DMS 273 (cell line): Measurements from ENCODE around the gene BET1L.
"Not testable (repeated sequence)": the region's sequence is repeated elsewhere in the genome, so short reads cannot be mapped to it uniquely, and the experiment has no call there.

Source experiments
- DNase-seq: peaks from one replicate; lab custom pipeline; 2025; ENCODE audit not compliant: unreplicated experiment; lab: John Stamatoyannopoulos, UW

Gene BET1L

DNA sequence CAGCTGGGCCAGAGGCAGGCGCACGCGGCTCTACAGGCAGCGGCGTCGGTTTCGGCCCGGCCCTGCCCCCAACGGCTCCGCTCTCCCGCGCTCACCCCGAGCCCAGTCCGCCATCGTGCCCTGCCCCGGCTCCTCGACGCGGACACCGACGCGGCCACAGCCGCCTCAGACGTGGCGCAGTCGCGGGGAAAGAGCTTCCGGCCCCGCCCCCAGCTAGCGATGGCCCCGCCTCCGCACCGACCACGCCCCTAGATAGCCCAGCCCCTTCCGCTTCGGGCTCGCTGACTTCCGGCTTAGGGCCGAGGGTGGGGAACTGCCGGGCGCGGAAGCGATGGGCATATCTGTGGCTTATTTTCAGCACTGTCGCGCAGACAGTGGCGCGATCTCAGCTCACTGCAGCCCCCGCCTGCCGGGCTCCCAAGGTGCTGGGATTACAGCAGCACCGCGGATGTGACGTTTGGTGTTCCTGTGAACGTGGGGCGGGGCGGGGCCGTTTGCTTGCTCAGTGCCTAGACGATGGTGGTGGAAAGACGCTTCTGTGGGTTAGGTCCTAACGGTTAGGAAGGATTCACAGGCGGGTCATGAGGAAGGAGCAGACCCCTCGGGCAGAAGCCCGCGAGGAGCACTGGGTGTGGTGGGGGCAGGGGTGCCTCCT lies at the start of gene BET1L, which contains the start of gene RIC8A:
Gene BET1L (minus strand): TSS at position 192 of the 655 bp plus-strand sequence. CDS start 78 bp downstream, at position 114.
Gene RIC8A (plus strand): TSS at position 501 of the 655 bp plus-strand sequence. CDS start 1,147 bp downstream, outside the sequence.
- DNase-seq = peak; percentile 97

GRCh38 chr11:255816-256215 lies 48.6 kb upstream of the BET1L start:
- DNase-seq = no peak

GRCh38 chr11:255176-255575 lies 48.0 kb upstream of the BET1L start:
- no peak for DNase-seq

GRCh38 chr11:253886-254270 lies 46.7 kb upstream of the BET1L start:
- DNase-seq = no peak

GRCh38 chr11:253160-253885 lies 46.1 kb upstream of the BET1L start:
- no peak for DNase-seq

- no peak for DNase-seq
Measured at GRCh38 chr11:252666-253065, 45.5 kb upstream of the BET1L start.

DNA sequence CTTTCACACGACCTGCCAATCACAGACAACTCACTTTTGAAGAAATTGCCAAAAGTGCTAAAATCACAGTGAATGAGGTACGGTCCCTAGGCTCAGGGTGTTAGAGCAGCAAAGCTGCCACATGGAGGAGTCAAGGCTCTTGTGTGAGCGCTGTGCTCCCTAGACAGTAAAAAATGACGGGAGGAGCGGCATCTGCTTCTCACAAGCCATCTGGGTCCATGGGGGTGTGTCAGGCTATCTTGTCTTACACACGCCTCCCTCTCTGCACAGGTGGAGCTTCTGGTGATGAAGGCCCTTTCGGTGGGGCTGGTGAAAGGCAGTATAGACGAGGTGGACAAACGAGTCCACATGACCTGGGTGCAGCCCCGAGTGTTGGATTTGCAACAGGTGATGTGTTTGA lies 44.4 kb upstream of the BET1L start:
- DNase-seq = no peak

DNA sequence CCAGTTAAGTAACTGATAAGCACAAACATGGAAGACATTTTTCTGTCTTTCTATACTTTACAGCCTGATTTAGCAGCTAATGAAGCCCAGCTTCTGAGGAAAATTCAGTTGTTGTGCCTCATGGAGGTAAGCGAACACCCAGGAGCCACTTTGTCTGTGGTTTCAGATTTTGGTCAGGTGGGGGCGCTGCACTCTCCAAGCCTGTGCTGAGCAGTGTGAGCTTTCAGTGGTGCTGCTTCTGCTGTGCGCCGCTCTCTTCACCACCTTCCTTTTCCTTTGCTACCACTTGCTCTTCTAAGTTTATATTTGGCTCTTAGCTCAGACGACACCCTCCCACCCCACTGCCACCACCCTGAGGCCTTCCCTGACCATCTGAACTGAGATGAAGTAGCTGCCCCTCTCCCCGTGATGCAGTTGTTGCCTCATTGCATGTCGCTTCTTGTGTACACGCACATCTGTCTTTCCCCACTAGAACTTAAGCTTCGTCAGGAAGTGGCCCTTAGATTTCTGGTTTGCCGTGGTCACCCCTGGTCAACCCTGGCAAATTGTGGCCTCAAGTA lies 43.6 kb upstream of the BET1L start:
- peak; percentile 49 for DNase-seq

GRCh38 chr11:250274-250673 lies 43.1 kb upstream of the BET1L start:
- DNase-seq = no peak

- no peak for DNase-seq
Measured at GRCh38 chr11:249062-249461, 41.9 kb upstream of the BET1L start.

- no peak for DNase-seq
Measured at GRCh38 chr11:244376-244775, 37.2 kb upstream of the BET1L start.

GRCh38 chr11:241634-242033 lies 34.4 kb upstream of the BET1L start:
- DNase-seq = no peak

- DNase-seq = no peak
Measured at GRCh38 chr11:240315-240714, 33.1 kb upstream of the BET1L start.

- DNase-seq = not testable (repeated sequence)
Measured at GRCh38 chr11:238346-238745, 31.1 kb upstream of the BET1L start.

GRCh38 chr11:236774-237767 lies 29.9 kb upstream of the BET1L start, which contains the start of gene PSMD13:
Gene PSMD13, plus strand, starts transcription at chr11:236976. Its CDS starts 74 bp downstream, at chr11:237050.
- peak; percentile 92 for DNase-seq

DNA sequence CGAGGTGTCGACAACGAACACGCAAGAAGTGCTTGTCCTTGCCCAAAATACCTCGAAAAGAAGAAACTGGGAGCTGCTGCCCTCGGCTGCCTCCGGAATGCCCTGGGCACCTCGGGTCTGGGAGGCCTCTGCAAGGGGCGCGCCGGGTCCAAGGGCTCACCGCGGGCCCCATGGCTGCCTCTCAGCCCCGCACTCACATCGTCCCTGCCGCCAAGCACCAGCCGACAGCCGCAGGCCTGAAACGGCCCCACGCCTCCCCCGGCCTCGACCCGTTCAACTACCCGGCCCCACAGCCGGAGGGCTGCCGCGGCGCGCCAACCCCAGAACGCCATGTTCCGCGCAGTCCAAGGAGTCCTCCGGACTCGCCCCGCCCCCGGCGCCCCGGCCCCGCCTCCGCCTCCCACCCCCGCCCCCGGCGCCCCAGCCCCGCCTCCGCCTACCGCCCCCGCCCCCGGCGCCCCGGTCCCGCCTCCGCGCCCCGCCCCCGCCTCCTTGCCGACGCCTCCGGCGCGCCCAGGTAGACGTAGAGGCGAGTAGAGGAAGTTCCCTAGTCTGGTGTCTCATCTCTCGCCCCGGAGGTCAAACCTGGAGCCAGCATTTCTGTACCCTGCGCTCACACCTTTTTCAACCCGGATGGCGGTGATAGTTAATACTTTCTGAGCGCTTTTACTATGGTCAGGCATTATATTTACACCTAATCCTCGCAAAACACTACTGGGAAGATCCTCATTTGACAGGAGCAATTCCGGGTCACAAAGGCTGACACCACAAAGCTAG lies 29.0 kb upstream of the BET1L start, which contains the start of gene SIRT3:
Gene SIRT3 (minus strand): TSS at position 346 of the 777 bp plus-strand sequence. CDS start 14 bp downstream, at position 332.
- peak; percentile 85 for DNase-seq

GRCh38 chr11:235609-235996 lies 28.4 kb upstream of the BET1L start:
- DNase-seq = no peak

- DNase-seq = no peak
Measured at GRCh38 chr11:235180-235579, 28.0 kb upstream of the BET1L start.

- no peak for DNase-seq
Measured at GRCh38 chr11:232783-233565, 25.8 kb upstream of the BET1L start.
